Immature natural killer cell (primary cell): Measurements from ENCODE around the gene EAF1. TPM values are rescaled to one million over a fixed set of nuclear protein-coding genes. Genes with fewer than 3 reads are reported as not detected.
A peak's percentile ranks its signal among the peaks of the same experiment; 100 is the strongest.
"Not testable (repeated sequence)": the region's sequence is repeated elsewhere in the genome, so short reads cannot be mapped to it uniquely, and the experiment has no call there.

Source experiments
- DNase-seq, 3 donors: peaks; one replicate each; pipeline ENCODE4 v3.0.0; 2022; ENCODE audit warnings: mixed read lengths in 1 of 3
- H3K27ac Mint-ChIP-seq, 6 donors: one replicate each; pipeline ENCODE4 v1.8.0; 2020; ENCODE audit warnings: mixed read lengths in 6 of 6, mild to moderate bottlenecking in 5 of 6, inconsistent platforms in 4 of 6, moderate library complexity in 3 of 6
- H3K27me3 Mint-ChIP-seq, 3 donors: one replicate each; pipeline ENCODE4 v1.8.0; 2020 to 2021; ENCODE audit warnings: low read depth in 3 of 3, mild to moderate bottlenecking in 3 of 3, mixed read lengths in 3 of 3, moderate library complexity in 3 of 3, inconsistent platforms in 1 of 3
- H3K36me3 Mint-ChIP-seq, 3 donors: one replicate each; pipeline ENCODE4 v1.8.0; 2020; ENCODE audit warnings: mixed read lengths in 3 of 3, inconsistent platforms in 2 of 3, mild to moderate bottlenecking in 2 of 3
- H3K4me1 Mint-ChIP-seq, 2 donors: one replicate each; pipeline ENCODE4 v1.8.0; 2020; ENCODE audit warnings: inconsistent platforms in 2 of 2, mild to moderate bottlenecking in 2 of 2, mixed read lengths in 2 of 2, moderate library complexity in 1 of 2
- H3K4me3 Mint-ChIP-seq, 5 donors: one replicate each; pipeline ENCODE4 v1.8.0; 2020; ENCODE audit warnings: mild to moderate bottlenecking in 5 of 5, mixed read lengths in 5 of 5, inconsistent platforms in 3 of 5, moderate library complexity in 3 of 5
- H3K9me3 Mint-ChIP-seq, 6 donors: one replicate each; pipeline ENCODE4 v1.8.0; 2020; ENCODE audit warnings: mild to moderate bottlenecking in 6 of 6, mixed read lengths in 6 of 6, inconsistent platforms in 4 of 6, moderate library complexity in 3 of 6
- polyA plus RNA-seq, 3 donors: library from polyadenylated mRNA; unstranded; fragments of 300-500 nt; fragmentation: Illumina TruSeq; gene quantifications; one replicate each; pipeline ENCODE4 v1.2.3, GENCODE V29; 2021

Gene EAF1
- polyA plus RNA-seq, 3 donors from 2014 or later = 14.4 to 24.0 (median 14.6) TPM

DNA sequence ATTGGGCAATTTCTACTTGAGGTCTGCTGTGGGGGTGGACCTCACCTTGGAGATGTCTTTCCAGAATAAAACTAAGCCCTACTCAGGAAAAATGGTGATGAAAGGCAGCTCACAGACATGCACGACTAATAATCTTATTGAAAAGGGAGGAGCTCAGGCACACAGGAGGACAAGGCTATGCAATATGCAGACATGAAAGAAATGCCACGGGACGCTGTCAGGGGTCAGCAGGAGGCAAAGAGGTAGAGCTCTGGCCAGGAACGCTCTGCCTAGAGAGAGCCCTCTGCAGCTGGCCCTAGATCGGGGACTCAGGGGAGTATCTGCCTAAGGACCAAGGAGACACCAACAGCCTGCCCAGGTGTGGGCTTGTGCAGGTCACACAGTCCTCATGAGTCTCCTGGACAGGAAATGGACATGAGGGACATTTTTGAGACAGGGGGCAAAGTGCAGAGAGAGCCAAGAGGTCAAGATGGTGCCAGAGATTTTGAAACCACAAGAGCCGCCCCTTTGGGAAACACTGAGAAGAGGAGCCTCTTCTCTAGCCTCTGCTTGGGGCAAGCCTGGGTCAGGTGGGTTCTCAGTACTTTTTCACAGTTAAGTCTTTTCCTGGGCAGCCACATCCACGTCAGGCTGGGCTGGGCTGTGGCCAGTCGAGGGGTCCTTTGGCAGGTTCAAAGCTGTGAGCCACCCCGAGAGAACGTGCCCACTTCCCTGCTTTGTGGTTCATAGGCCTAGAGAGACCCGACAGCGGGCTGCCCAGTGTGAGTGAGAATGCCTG, 23.2 kb downstream of the EAF1 start:
- DNase-seq = peak; percentile 67 to 71 (median 68)
- Mint-ChIP-seq H3K27me3 (peaks cover 2 to 7% (median 3%) of the 10 kb centered on the region in 3 donors), H3K36me3 (peaks cover 4 to 18% (median 16%) of the 10 kb centered on the region in 3 donors), H3K4me1 (peaks cover 27 to 42% of the 10 kb centered on the region in 2 donors), H3K4me3 (peak overlapping the region; percentile 29 to 71 (median 53)), H3K27ac (peak overlapping the region; percentile 76 to 92 (median 88)), H3K9me3 (no peaks in the 10 kb centered on the region)

DNA sequence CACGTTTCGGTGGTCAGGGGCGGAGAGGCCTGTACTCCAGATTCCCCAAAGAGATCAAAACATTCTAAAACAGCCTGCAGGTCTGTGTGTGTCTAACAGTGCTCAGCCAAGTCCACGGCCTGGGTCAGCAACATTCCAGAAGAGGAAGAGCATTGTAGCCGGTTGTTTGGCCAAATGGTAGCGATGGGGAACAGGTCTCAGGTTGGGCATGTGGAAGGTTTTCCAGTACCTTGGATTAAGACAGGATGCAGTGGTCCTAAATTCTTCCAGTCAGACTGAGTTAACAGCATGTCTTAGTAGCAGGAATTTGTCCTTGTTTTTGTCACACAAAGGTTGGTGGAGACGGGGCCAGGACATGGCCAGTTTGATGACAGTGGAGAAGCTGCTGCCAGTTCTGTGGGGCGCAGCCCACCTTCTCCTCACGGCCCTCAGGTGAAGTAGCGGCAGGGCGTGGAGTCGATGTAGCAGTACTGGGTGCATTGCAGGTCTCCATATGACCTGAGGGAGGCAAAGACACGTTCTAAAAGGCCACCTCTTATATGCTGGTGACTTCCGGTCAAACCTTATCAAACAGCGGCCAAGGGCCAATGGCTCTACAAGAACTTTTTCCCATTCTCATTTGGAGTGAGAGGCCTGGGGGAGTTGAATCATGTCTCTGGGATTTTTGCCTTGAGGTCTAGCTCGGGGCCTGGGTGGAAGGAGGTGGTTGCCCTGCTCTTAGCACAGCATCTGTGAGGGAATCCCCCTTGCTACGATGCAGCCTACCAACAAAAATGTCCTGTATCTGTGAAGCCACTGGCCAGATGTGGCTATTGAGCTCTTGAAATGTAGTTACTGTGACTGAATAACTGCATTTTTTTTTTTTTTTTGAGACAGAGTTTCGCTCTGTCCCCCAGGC, 24.1 kb downstream of the EAF1 start:
- peaks cover 2 to 7% (median 3%) of the 10 kb centered on the region in 3 donors for H3K27me3 Mint-ChIP-seq
- peak overlapping the region; percentile 76 to 92 (median 88) for H3K27ac Mint-ChIP-seq
- H3K4me1 Mint-ChIP-seq = peaks cover 27 to 42% of the 10 kb centered on the region in 2 donors
- peaks cover 4 to 16% (median 14%) of the 10 kb centered on the region in 3 donors for H3K36me3 Mint-ChIP-seq
- DNase-seq = peak; percentile 34 to 43 (median 36)
- H3K9me3 Mint-ChIP-seq = no peaks in the 10 kb centered on the region
- H3K4me3 Mint-ChIP-seq = peak overlapping the region; percentile 29 to 67 (median 53)

DNA sequence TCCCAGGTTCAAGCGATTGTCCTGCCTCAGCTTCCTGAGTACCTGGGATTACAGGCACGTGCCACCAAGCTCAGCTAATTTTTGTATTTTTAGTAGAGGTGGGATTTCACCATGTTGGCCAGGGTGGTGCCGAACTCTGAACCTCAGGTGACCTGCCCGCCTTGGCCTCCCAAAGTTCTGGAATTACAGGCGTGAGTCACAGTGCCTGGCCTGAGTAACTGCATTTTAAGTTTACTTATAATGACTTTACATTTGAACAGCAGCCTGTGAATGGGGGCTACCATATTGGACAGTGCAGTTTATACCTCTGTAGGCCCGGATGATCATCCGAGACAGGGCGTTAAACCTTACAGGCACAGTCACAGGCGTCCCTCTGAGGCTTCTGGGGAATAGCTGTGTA, 24.8 kb downstream of the EAF1 start:
- Mint-ChIP-seq H3K4me3 (peak overlapping the region in 1 of 5 donors; percentile 26), H3K9me3 (no peaks in the 10 kb centered on the region), H3K27ac (peak overlapping the region in 3 of 6 donors; percentile 32 to 89 (median 82)), H3K27me3 (peaks cover 2 to 7% (median 3%) of the 10 kb centered on the region in 3 donors), H3K4me1 (peaks cover 27 to 42% of the 10 kb centered on the region in 2 donors), H3K36me3 (peaks cover 4 to 13% (median 11%) of the 10 kb centered on the region in 3 donors)
- DNase-seq = no peak

DNA sequence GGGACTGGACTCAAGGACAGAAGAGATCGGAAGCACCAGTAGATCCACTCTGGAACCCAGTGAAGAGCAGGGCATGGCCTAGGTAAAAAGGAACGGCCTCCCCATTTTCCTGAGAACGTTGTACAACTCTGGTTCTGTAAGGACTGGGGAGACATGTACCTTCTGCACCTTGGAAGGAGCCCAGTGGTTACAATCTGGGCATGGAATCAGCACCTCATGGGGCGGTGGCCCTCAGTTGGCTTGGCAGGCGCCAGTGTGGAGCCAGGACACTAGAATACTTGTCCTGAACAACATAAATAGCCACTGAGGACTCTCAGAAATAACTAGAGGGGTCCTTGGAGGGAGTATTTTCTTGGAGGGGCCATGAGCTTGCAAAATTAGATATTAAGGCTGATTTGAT, 25.6 kb downstream of the EAF1 start:
- Mint-ChIP-seq H3K4me3 (no peak overlapping the region), H3K27me3 (peaks cover 2 to 7% (median 3%) of the 10 kb centered on the region in 3 donors), H3K4me1 (peaks cover 27 to 43% of the 10 kb centered on the region in 2 donors), H3K9me3 (no peaks in the 10 kb centered on the region), H3K36me3 (peaks cover 4 to 15% (median 14%) of the 10 kb centered on the region in 3 donors), H3K27ac (peak overlapping the region in 4 of 6 donors; percentile 17 to 89 (median 61))
- no peak for DNase-seq

DNA sequence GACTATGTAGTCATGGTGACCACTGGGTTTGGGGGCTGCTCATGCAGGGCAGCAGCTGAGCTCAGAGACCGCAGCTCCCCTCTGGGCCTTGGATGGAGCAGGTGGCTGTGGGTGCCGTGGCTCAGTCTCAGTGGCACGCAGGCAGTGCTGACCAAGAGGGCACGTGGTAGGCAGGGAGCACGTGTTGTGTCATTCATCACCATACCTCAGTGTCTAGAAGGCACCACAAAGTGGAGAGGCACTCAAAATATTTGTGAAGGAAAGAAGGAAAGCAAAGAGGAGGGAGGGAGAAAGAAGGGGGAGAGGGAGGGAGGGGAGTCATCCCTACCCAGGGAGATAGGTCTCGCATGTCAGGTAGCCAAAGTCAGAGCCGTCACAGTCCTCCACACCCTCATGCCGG, 26.1 kb downstream of the EAF1 start:
- H3K9me3 Mint-ChIP-seq = no peaks in the 10 kb centered on the region
- no peak overlapping the region for H3K27ac Mint-ChIP-seq
- no peak overlapping the region for H3K4me3 Mint-ChIP-seq
- peaks cover 31 to 48% of the 10 kb centered on the region in 2 donors for H3K4me1 Mint-ChIP-seq
- H3K27me3 Mint-ChIP-seq = peaks cover 2 to 7% (median 3%) of the 10 kb centered on the region in 3 donors
- no peak for DNase-seq
- H3K36me3 Mint-ChIP-seq = peaks cover 9 to 19% (median 15%) of the 10 kb centered on the region in 3 donors

DNA sequence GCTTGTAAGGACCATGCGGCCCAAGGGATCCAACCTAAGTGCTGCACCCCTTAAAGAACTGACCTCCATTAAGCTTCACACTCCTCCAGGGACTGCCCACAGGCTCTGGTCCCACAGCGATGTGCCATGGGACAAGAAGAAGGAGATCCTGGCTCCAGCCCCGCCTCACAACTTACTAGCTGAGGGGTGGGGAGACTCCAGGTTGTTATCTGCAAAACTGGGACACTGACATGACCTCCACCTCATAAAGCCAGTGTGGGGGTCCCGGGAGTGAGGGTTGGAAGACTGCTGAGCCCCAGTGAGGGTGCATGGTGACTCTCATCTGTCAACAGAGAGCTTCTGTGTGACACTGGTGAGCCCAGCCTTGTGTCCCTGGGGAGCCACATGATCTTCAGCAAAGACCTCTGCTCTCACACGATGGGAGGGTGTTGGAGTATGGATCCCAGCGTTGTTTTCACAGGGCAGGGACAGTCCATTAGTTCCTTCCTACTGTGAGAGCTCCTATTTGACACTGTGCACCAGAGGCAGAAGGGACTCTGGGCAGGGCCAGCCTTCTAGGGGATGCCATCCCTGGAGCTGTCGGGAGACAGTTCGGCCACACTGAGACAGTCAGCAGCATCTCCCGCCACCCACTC, 26.7 kb downstream of the EAF1 start:
- H3K36me3 Mint-ChIP-seq = peaks cover 10 to 15% (median 12%) of the 10 kb centered on the region in 3 donors
- peaks cover 2 to 7% (median 3%) of the 10 kb centered on the region in 3 donors for H3K27me3 Mint-ChIP-seq
- H3K4me1 Mint-ChIP-seq = peaks cover 31 to 46% of the 10 kb centered on the region in 2 donors
- H3K4me3 Mint-ChIP-seq = no peak overlapping the region
- no peaks in the 10 kb centered on the region for H3K9me3 Mint-ChIP-seq
- H3K27ac Mint-ChIP-seq = peak overlapping the region in 2 of 6 donors; percentile 34 to 35
- no peak for DNase-seq

DNA sequence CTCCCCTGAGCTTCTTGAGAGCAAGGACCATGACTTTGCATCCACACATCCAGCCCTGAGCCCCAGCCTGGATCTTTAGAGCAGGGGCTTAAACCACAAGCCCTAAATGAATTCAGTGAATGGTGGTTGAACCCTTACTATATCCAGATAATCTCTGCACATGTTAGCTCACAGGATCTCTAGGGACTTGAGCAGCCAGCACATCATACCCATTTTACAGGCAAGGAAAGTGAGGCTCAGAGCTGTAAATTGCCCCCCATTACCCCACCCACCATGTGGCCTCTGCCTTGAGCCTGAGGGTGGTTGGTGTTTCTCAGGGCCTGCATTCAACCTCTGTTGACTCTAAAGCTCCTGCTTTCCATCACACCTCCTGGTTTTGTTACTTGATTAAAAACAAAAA, 27.6 kb downstream of the EAF1 start:
- H3K36me3 Mint-ChIP-seq = peaks cover 12% of the 10 kb centered on the region in 3 donors
- H3K4me3 Mint-ChIP-seq = no peak overlapping the region
- no peaks in the 10 kb centered on the region for H3K9me3 Mint-ChIP-seq
- H3K27ac Mint-ChIP-seq = peak overlapping the region in 3 of 6 donors; percentile 14 to 45 (median 28)
- DNase-seq = no peak
- peaks cover under 1 to 7% (median 2%) of the 10 kb centered on the region in 3 donors for H3K27me3 Mint-ChIP-seq
- peaks cover 27 to 43% of the 10 kb centered on the region in 2 donors for H3K4me1 Mint-ChIP-seq

DNA sequence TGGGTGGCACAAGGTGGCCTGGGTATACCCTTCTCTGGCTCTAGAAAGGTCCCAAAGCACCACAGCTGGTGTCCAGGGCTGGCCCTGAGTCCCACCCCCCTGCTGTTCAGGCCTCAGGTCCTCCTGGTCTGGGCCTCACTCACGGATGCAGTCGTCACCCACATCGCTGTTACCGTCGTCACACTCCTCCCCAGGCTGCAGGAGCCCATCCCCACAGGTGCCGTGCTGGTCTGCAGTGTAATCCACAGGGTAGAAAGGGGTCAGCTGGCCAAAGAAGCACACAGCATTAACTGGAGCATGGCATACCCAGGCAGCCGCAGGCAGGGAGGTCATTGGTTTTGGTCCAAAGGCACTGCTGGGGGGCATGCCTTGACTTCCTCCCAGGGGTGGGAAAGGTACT, 28.4 kb downstream of the EAF1 start:
- no peak overlapping the region for H3K4me3 Mint-ChIP-seq
- H3K9me3 Mint-ChIP-seq = no peaks in the 10 kb centered on the region
- H3K27me3 Mint-ChIP-seq = peaks cover 0 to 3% (median 0%) of the 10 kb centered on the region in 3 donors
- no peak for DNase-seq
- peaks cover 27 to 43% of the 10 kb centered on the region in 2 donors for H3K4me1 Mint-ChIP-seq
- H3K36me3 Mint-ChIP-seq = peaks cover 9 to 16% (median 10%) of the 10 kb centered on the region in 3 donors
- peak overlapping the region in 1 of 6 donors; percentile 29 for H3K27ac Mint-ChIP-seq

DNA sequence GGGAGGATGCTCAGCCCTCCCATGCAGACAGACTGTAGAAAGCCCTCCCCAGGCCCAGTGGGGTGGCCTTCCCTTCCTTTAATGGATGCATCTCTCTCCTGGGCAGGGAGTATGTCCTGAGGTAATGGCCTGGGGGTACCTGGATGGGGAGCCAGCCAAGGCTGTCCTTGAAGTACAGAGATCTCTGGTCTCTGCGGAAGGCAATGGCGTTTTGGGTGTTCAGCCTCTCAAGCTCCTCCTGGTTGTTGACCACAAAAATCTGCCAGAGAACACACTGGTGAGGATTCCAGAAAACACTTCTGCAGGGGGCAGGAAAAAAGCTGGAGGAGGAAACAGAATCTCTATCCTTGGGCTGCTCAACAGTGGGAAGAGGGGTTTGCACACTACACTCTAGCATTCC, 28.9 kb downstream of the EAF1 start:
- no peak overlapping the region for H3K4me3 Mint-ChIP-seq
- no peaks in the 10 kb centered on the region for H3K9me3 Mint-ChIP-seq
- peaks cover 27 to 43% of the 10 kb centered on the region in 2 donors for H3K4me1 Mint-ChIP-seq
- no peak for DNase-seq
- peaks cover 8 to 16% (median 10%) of the 10 kb centered on the region in 3 donors for H3K36me3 Mint-ChIP-seq
- H3K27me3 Mint-ChIP-seq = peaks cover 0 to 3% (median 0%) of the 10 kb centered on the region in 3 donors
- peak overlapping the region in 1 of 6 donors; percentile 21 for H3K27ac Mint-ChIP-seq

DNA sequence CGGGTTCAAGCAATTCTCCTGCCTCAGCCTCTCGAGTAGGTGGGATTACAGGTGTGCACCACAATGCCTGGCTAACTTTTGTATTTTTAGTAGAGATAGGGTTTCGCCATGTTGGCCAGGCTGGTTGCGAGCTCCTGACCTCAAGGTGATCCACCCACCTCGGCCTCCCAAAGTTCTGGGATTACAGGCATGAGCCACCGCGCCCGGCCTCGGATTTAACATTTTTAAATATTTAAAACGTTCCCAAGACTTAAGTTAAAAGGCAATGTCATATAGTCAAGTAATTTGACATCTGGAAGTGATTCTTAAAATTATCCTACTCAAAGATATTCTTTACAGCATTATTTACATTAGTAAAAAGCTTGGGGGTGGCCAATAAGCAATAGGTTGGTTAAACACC, 29.5 kb downstream of the EAF1 start:
- not testable (repeated sequence) for H3K27ac Mint-ChIP-seq, H3K9me3 Mint-ChIP-seq, DNase-seq, H3K27me3 Mint-ChIP-seq, H3K4me3 Mint-ChIP-seq
- Mint-ChIP-seq H3K4me1 (peaks cover 26 to 42% of the 10 kb centered on the region in 2 donors), H3K36me3 (peaks cover 8 to 16% (median 10%) of the 10 kb centered on the region in 3 donors)

DNA sequence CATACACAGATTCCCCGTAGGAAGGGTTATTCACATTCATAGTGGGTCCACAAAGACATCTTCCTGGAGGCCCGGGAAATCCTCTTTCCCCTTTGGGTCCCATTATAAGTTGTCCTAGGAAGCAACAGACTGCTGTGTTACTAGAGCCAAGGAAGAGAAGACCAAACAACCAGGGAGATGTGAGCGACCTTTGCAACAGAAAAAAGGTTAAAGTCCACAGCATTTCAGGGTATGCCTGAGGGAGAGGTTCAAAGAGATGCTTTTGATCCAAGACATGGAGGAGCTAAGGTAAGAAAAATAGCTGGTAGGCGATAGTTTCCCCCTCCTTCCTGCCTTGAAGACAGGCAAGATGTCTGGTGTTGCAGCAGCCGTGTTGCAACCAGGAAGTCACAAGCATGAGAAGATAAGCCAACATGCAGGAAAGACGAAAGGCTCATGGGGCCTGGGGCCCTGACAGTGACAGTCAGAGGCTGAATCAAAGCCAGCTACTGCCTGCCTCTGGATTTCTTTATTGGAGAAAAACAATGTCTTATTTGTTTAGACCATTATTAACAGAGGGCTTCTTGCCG, 30.9 kb downstream of the EAF1 start:
- Mint-ChIP-seq H3K27me3 (peaks cover 0 to 3% (median 0%) of the 10 kb centered on the region in 3 donors), H3K4me1 (peaks cover 37 to 44% of the 10 kb centered on the region in 2 donors), H3K36me3 (peaks cover 8 to 25% (median 10%) of the 10 kb centered on the region in 3 donors), H3K9me3 (no peaks in the 10 kb centered on the region), H3K27ac (peak overlapping the region in 3 of 6 donors; percentile 9 to 68 (median 43)), H3K4me3 (no peak overlapping the region)
- DNase-seq = no peak

DNA sequence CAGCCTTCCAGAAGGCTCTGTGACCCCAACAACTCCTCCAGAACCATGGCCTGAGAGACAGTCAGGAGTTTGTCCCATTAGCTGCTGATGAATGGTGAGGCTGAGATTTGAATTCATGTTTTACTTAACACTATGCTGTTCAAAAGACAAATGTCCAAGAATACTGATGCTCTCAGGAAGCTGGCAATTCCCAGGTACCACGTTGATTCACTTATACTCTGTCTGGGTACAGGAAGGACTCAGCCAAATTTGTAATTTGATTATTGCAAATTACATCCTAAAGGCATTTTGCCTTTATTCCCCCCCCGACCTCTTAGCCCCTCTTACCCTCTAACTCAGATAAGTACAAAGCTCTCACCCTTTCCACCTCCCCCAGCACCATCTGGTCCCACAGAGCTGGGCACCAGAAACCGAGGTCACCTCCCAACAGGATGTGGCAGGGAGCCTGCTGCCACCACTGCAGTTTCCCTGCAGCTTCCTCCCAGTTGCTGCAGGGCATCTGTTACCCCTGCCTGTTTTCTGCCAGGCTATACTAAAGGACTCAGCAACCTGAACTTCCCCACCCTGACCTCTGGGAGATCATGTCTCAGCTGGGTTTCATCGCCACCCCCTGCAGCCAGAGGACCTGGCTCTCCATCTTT, 33.6 kb downstream of the EAF1 start:
- H3K36me3 Mint-ChIP-seq = peaks cover 13 to 43% (median 15%) of the 10 kb centered on the region in 3 donors
- peak; percentile 25 to 45 (median 36) for DNase-seq

More for the DNA sequence above, 33.6 kb downstream of the EAF1 start:
- peaks cover 0 to 3% (median 0%) of the 10 kb centered on the region in 3 donors for H3K27me3 Mint-ChIP-seq
- no peaks in the 10 kb centered on the region for H3K9me3 Mint-ChIP-seq
- peak overlapping the region; percentile 64 to 75 (median 71) for H3K4me3 Mint-ChIP-seq
- H3K4me1 Mint-ChIP-seq = peaks cover 52 to 61% of the 10 kb centered on the region in 2 donors
- H3K27ac Mint-ChIP-seq = peak overlapping the region; percentile 46 to 91 (median 78)
